K562 (cell line): ENCODE results near the gene CCDC77. TPM values are rescaled to one million over a fixed set of nuclear protein-coding genes. Genes with fewer than 3 reads are reported as not detected.

ENCODE experiments used
- AFF1 ChIP-seq, 2 experiments: fragments of 450-650 bp; IDR thresholded peaks; 2 replicates each; pipeline ENCODE4 v1.6.1; 2018; ENCODE audit warnings: mild to moderate bottlenecking in 2 of 2, low read depth in 1 of 2; ENCODE audit not compliant: partially characterized antibody in 2 of 2
- ARID1B ChIP-seq: fragments of 450-650 bp; IDR thresholded peaks from 2 replicates; pipeline ENCODE4 v1.6.1; 2016; ENCODE audit warnings: antibody characterized with exemption, mild to moderate bottlenecking, inconsistent platforms
- ATF2 ChIP-seq: sonication (generic); formaldehyde crosslinking; IDR thresholded peaks from 2 replicates; pipeline ENCODE4 v1.8.1; 2022; ENCODE audit warnings: missing genetic modification reagents
- BRD4 ChIP-seq: fragments of 200-600 bp; sonication (generic); IDR thresholded peaks from 2 replicates; pipeline ENCODE4 v1.6.1; 2017; ENCODE audit warnings: inconsistent platforms
- CREM ChIP-seq: IDR thresholded peaks from 2 replicates; pipeline ENCODE4 v1.6.1; 2014; ENCODE audit warnings: antibody characterized with exemption, low read depth
- CSDE1 ChIP-seq, 2 experiments: fragments of 450-650 bp; IDR thresholded peaks; 2 replicates each; pipeline ENCODE4 v1.6.1; 2016; ENCODE audit warnings: mild to moderate bottlenecking in 1 of 2
- DACH1 ChIP-seq: fragments of 450-650 bp; IDR thresholded peaks from 2 replicates; pipeline ENCODE4 v1.6.1; 2018; ENCODE audit not compliant: partially characterized antibody
- E2F5 ChIP-seq: sonication (generic); formaldehyde crosslinking; IDR thresholded peaks from 2 replicates; pipeline ENCODE4 v1.8.0; 2022; ENCODE audit warnings: mild to moderate bottlenecking, missing genetic modification reagents
- E4F1 ChIP-seq: fragments of 250-450 bp; sonication (Bioruptor Pico); IDR thresholded peaks from 2 replicates; pipeline ENCODE4 v1.5.0; 2021; ENCODE audit warnings: mild to moderate bottlenecking, borderline replicate concordance
- MAFF ChIP-seq: IDR thresholded peaks from 2 replicates; pipeline ENCODE4 v1.6.1; 2012; ENCODE audit warnings: low read length, improper control_type of control experiment
- NCOA2 ChIP-seq, 2 experiments: fragments of 450-650 bp; IDR thresholded peaks; 2 replicates each; pipeline ENCODE4 v1.6.1; 2018; ENCODE audit warnings: mild to moderate bottlenecking in 2 of 2, moderate library complexity in 1 of 2; ENCODE audit not compliant: partially characterized antibody in 2 of 2
- SMARCA5 ChIP-seq: fragments of 450-650 bp; IDR thresholded peaks from 2 replicates; pipeline ENCODE4 v1.6.1; 2016
- SOX6 ChIP-seq: fragments of 450-650 bp; IDR thresholded peaks from 2 replicates; pipeline ENCODE4 v1.6.1; 2014; ENCODE audit warnings: mild to moderate bottlenecking
- ZNF175 ChIP-seq: fragments of 200-800 bp; sonication (Bioruptor generic); IDR thresholded peaks from 2 replicates; pipeline ENCODE4 v1.6.1; 2016; ENCODE audit warnings: low read depth, mild to moderate bottlenecking, missing genetic modification characterization, missing compliant biosample characterization
- ZNF3 ChIP-seq: fragments of 250-450 bp; sonication (Bioruptor Pico); IDR thresholded peaks from 2 replicates; pipeline ENCODE4 v1.5.0; 2021; ENCODE audit warnings: mild to moderate bottlenecking, moderate library complexity
- polyA plus RNA-seq, 8 experiments: library from polyadenylated mRNA; depleted of rRNA in 4 of 8; stranded (reverse) in 5 of 8; unstranded in 3 of 8; fragments of >200 nt; fragmentation: Nextera tagmentation in 2 of 8; fragmentation: Illumina TruSeq in 1 of 8; extraction: Ambion mirVana in 2 of 8; extraction: Trizol in 1 of 8; gene quantifications; 2 replicates each; pipeline versions ENCODE4 v1.2.1 to v1.2.3, GENCODE V29; 2011 to 2014; ENCODE audit warnings: inconsistent platforms in 1 of 8, missing spikeins in 1 of 8
- total RNA-seq, 7 experiments: library from RNA; depleted of rRNA in 6 of 7; stranded (reverse); fragments of >200 nt in 6 of 7; fragmentation: Illumina TruSeq in 2 of 7; extraction: Trizol in 2 of 7; gene quantifications; 2 replicates each; pipeline versions ENCODE4 v1.2.1 to v1.2.3, GENCODE V29; 2011 to 2021; ENCODE audit warnings: low replicate concordance in 1 of 7
- TF ChIP-seq, protein P1 (sequence below): fragments of 250-450 bp; sonication (Bioruptor Pico); IDR thresholded peaks from 2 replicates; pipeline ENCODE4 v1.5.0; 2020; ENCODE audit warnings: mild to moderate bottlenecking

CCDC77 gene
- total and polyA plus RNA-seq, 9 of the 15 experiments (the other 6 are each of a cell fraction or from before 2014, with no cell fraction given): 10.5 to 26.5 (median 17.8) TPM

DNA sequence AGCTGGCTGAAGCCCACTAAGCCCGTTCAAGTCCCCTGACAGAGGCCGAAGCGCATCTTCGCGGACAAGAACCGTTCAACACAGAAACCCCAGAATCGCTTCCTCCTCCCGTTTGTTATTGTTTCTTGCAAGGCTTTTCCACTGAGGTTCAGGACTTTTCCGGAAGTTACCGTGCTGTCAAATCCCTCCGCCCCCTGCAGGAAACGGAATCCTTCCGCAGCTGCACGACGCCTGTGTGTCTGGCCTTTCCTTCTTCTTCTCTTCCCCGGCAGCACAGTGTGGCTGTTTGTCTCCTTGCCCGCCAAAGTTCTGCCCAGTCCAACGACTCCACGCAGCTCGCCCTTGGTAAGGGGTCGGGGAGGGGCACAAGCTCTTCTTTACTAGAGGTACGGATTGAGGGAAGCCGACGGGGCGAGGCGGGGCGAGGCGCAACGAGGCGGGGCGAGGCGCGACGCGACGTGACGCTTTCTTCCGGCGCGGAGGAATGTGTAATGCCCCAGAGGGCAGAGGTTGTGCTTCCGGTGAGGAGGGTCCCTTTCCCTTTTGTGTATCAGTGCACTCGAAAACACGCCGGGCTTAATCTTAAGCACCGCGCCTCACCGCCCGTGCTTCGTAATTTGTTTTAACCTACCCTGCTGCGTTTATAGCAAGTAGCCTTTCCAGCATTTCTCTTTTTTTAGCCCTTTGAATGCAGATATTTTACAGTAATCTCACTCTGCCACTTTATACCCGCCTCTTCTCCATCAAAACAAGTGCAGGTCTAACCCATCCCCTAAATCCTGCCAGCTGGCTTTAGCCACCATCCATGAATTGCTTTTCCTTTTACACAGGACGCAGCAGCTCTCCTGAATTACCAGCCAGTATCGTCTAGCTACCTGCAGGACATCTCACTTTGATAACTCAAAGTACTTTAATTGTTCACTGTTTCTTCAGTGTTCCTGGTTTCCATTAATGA is 12.0 kb upstream of the CCDC77 start, which contains the start of gene KDM5A (continued):
- TF ChIP-seq ATF2 (CRISPR knock-in tag) (no peak), ZNF175 (CRISPR knock-in tag) (no peak; the same call in none of the 2 replicates), ARID1B (no peak), ZNF3 (CRISPR knock-in tag) (no peak), BRD4 (no peak), SMARCA5 (no peak), CSDE1 (IDR thresholded peaks at IDR 0.05) (0 out of 4 replicates have a peak, but pooled peaks of 1 of the 2 experiments have one; percentile 29), AFF1 (IDR thresholded peaks at IDR 0.05; ENCODE audit: low read depth in 1 of 2, partially characterized antibody in 2 of 2) (peak in 1 of 2 experiments; percentile 45), DACH1 (no peak), MAFF (no peak), E4F1 (no peak), E2F5 (CRISPR knock-in tag) (0 out of 2 replicates have a peak, but pooled peaks have one; percentile 38), CREM (peak; percentile 97), SOX6 (peak; percentile 46; the same call in 1 of the 2 replicates), NCOA2 (IDR thresholded peaks at IDR 0.05; ENCODE audit: partially characterized antibody in 2 of 2) (no peak)
- TF ChIP-seq, protein P1, sequence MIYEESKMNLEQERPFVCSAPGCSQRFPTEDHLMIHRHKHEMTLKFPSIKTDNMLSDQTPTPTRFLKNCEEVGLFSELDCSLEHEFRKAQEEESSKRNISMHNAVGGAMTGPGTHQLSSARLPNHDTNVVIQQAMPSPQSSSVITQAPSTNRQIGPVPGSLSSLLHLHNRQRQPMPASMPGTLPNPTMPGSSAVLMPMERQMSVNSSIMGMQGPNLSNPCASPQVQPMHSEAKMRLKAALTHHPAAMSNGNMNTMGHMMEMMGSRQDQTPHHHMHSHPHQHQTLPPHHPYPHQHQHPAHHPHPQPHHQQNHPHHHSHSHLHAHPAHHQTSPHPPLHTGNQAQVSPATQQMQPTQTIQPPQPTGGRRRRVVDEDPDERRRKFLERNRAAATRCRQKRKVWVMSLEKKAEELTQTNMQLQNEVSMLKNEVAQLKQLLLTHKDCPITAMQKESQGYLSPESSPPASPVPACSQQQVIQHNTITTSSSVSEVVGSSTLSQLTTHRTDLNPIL (CRISPR knock-in tag): no peak
